IMR-90 (cell line): ENCODE data around the gene NOL6. TPM values are rescaled to one million over a fixed set of nuclear protein-coding genes. Genes with fewer than 3 reads are reported as not detected.

ENCODE experiments used
- ATAC-seq: fragments of 200-7000 bp; cut with Tn5 transposase; 2 replicates; pipeline ENCODE4 v1.9.1; 2020; ENCODE audit warnings: low read depth, mild to moderate bottlenecking, moderate library complexity
- BruUV-seq: library from RNA; stranded (reverse); fragments of 400-500 nt; replicated peaks from 2 replicates; lab custom pipeline; 2021; lab: Mats Ljungman, UMichigan
- CTCF ChIA-PET: fragments of 300-600 bp; formaldehyde crosslinking; extraction: SDS; loops from one replicate; lab custom pipeline; 2021; ENCODE audit warnings: antibody characterized with exemption; lab: Yijun Ruan, JAX
- POLR2A ChIA-PET: fragments of 300-600 bp; sonication (Branson Sonifier 250); formaldehyde crosslinking; loops from one replicate; lab custom pipeline; 2022; ENCODE audit warnings: antibody characterized with exemption; ENCODE audit not compliant: unreplicated experiment; lab: Charles Lee
- DNase-seq: peaks from one replicate; pipeline ENCODE4 v3.0.0; 2013
- H2AFZ ChIP-seq: replicated peaks from 2 replicates; pipeline ENCODE3; 2013; ENCODE audit warnings: low read length, mild to moderate bottlenecking; ENCODE audit not compliant: poor library complexity
- H2AK5ac ChIP-seq: 2 replicates; pipeline ENCODE4 v1.6.1; 2013; ENCODE audit warnings: low read depth, low read length, inconsistent platforms
- H2AK9ac ChIP-seq: replicated peaks from 2 replicates; pipeline ENCODE3; 2013; ENCODE audit warnings: mild to moderate bottlenecking, low read depth, low read length, moderate library complexity; ENCODE audit not compliant: poor library complexity
- H2BK120ac ChIP-seq: 2 replicates; pipeline ENCODE4 v1.6.1; 2013; ENCODE audit warnings: low read depth, low read length, inconsistent platforms
- H2BK15ac ChIP-seq: 3 replicates; pipeline ENCODE4 v1.6.1; 2013; ENCODE audit warnings: low read depth, low read length, inconsistent platforms
- H2BK20ac ChIP-seq: 2 replicates; pipeline ENCODE4 v1.6.1; 2013; ENCODE audit warnings: low read depth, mild to moderate bottlenecking, inconsistent platforms, low read length, moderate library complexity
- H2BK5ac ChIP-seq: 2 replicates; pipeline ENCODE4 v1.6.1; 2013; ENCODE audit warnings: mild to moderate bottlenecking, low read depth, low read length, inconsistent platforms; ENCODE audit not compliant: poor library complexity, severe bottlenecking
- H3K14ac ChIP-seq: replicated peaks from 2 replicates; pipeline ENCODE4 v1.6.1; 2013; ENCODE audit warnings: low read depth, low read length, inconsistent platforms
- H3K18ac ChIP-seq: 2 replicates; pipeline ENCODE4 v1.6.1; 2013; ENCODE audit warnings: low read depth, low read length, control low read depth
- H3K23ac ChIP-seq: 2 replicates; pipeline ENCODE4 v1.6.1; 2013; ENCODE audit warnings: low read depth, low read length, inconsistent platforms
- H3K27ac ChIP-seq: 2 replicates; pipeline ENCODE4 v1.5.1; 2013; ENCODE audit warnings: mild to moderate bottlenecking, control low read depth, low read length; ENCODE audit not compliant: insufficient read depth
- H3K27me3 ChIP-seq: 2 replicates; pipeline ENCODE4 v1.6.1; 2013; ENCODE audit warnings: low read length; ENCODE audit not compliant: control insufficient read depth, insufficient read depth
- H3K36me3 ChIP-seq: 2 replicates; pipeline ENCODE4 v1.6.1; 2013; ENCODE audit warnings: low read length, mixed read lengths; ENCODE audit not compliant: control insufficient read depth, insufficient read depth
- H3K4ac ChIP-seq: 2 replicates; pipeline ENCODE4 v1.6.1; 2013; ENCODE audit warnings: low read depth, low read length, inconsistent platforms
- H3K4me1 ChIP-seq: 2 replicates; pipeline ENCODE4 v1.6.1; 2013; ENCODE audit warnings: low read length, mixed read lengths; ENCODE audit not compliant: control insufficient read depth, insufficient read depth
- H3K4me2 ChIP-seq: 2 replicates; pipeline ENCODE4 v1.6.1; 2013; ENCODE audit warnings: low read depth, mild to moderate bottlenecking, control low read depth, low read length, moderate library complexity
- H3K4me3 ChIP-seq: 2 replicates; pipeline ENCODE4 v1.5.1; 2013; ENCODE audit warnings: low read depth, mild to moderate bottlenecking, control low read depth, low read length, moderate library complexity; ENCODE audit not compliant: insufficient read depth
- H3K56ac ChIP-seq: 2 replicates; pipeline ENCODE4 v1.6.1; 2013; ENCODE audit warnings: low read length, inconsistent platforms; ENCODE audit not compliant: insufficient read depth; ENCODE audit errors: extremely low read depth
- H3K79me1 ChIP-seq, 2 experiments: 2 replicates each; pipeline ENCODE4 v1.6.1; 2013; ENCODE audit warnings: low read length in 2 of 2, inconsistent platforms in 1 of 2, low read depth in 1 of 2
- H3K9ac ChIP-seq: 2 replicates; pipeline ENCODE4 v1.6.1; 2013; ENCODE audit warnings: low read depth, low read length, control low read depth
- H3K9me1 ChIP-seq: 2 replicates; pipeline ENCODE4 v1.6.1; 2013; ENCODE audit warnings: low read length, inconsistent platforms; ENCODE audit not compliant: insufficient read depth
- H3K9me3 ChIP-seq: 2 replicates; pipeline ENCODE4 v1.6.1; 2013; ENCODE audit warnings: low read length; ENCODE audit not compliant: control insufficient read depth, insufficient read depth
- H4K20me1 ChIP-seq: 2 replicates; pipeline ENCODE4 v1.6.1; 2013; ENCODE audit warnings: low read length, inconsistent platforms; ENCODE audit not compliant: insufficient read depth
- H4K5ac ChIP-seq: 2 replicates; pipeline ENCODE4 v1.6.1; 2013; ENCODE audit warnings: mild to moderate bottlenecking, low read depth, low read length, control low read depth
- H4K8ac ChIP-seq, 2 experiments: 2 replicates each; pipeline ENCODE4 v1.6.1; 2013; ENCODE audit warnings: low read depth in 2 of 2, low read length in 2 of 2, control low read depth in 1 of 2, inconsistent platforms in 1 of 2
- H4K91ac ChIP-seq: 2 replicates; pipeline ENCODE4 v1.6.1; 2013; ENCODE audit warnings: low read depth, low read length, inconsistent platforms; ENCODE audit not compliant: insufficient read depth
- BHLHE40 ChIP-seq: fragments of 150-350 bp; IDR thresholded peaks from 2 replicates; pipeline ENCODE4 v1.6.1; 2016; ENCODE audit warnings: mild to moderate bottlenecking, low read depth, low read length
- CTCF ChIP-seq: conservative IDR thresholded peaks from 2 replicates; pipeline ENCODE4 v1.5.1; 2012; ENCODE audit warnings: mild to moderate bottlenecking, low read depth, low read length, improper control_type of control experiment
- MAZ ChIP-seq: IDR thresholded peaks from 2 replicates; pipeline ENCODE4 v1.6.1; 2012; ENCODE audit warnings: low read depth, mild to moderate bottlenecking, low read length, improper control_type of control experiment, moderate library complexity, borderline replicate concordance
- RAD21 ChIP-seq: IDR thresholded peaks from 2 replicates; pipeline ENCODE4 v1.6.1; 2012; ENCODE audit warnings: low read length, improper control_type of control experiment
- SMC3 ChIP-seq: fragments of 150-350 bp; IDR thresholded peaks from 2 replicates; pipeline ENCODE4 v1.6.1; 2016; ENCODE audit warnings: low read depth, mild to moderate bottlenecking, antibody characterized with exemption, low read length, moderate library complexity
- USF2 ChIP-seq: fragments of 150-350 bp; IDR thresholded peaks from 2 replicates; pipeline ENCODE4 v1.6.1; 2017; ENCODE audit warnings: mild to moderate bottlenecking, antibody characterized with exemption, low read length, low read depth
- WGBS, 2 experiments: methylation state at CpG; one replicate each; pipeline versions ENCODE4 v1.1.5 to v1.1.7; 2013; ENCODE audit warnings: missing lambda C conversion rate in 2 of 2; ENCODE audit not compliant: insufficient read length in 1 of 2; ENCODE audit errors: extremely low coverage in 2 of 2; 5-methylcytosine and 5-hydroxymethylcytosine counted together
- dilution Hi-C: fragments of 300-500 bp; cut with HindIII; formaldehyde crosslinking; loops from one replicate; pipeline ENCODE4 v1.14.3; 2018; ENCODE audit warnings: low sequenced_read_pairs; ENCODE audit not compliant: unreplicated experiment
- in situ Hi-C: fragments of 300-500 bp; cut with MboI; formaldehyde crosslinking; loops from 3 replicates; pipeline ENCODE4 v1.14.3; 2019; ENCODE audit warnings: low sequenced_read_pairs, inconsistent platforms, mixed read lengths
- intact Hi-C: fragments of 100-400 bp; cut with micrococcal nuclease; formaldehyde crosslinking; loops from 2 replicates; pipeline ENCODE4 v1.10.0; 2022
- polyA plus RNA-seq, 3 experiments: library from polyadenylated mRNA; depleted of rRNA; stranded (reverse); fragments of >200 nt; gene quantifications; 2 replicates each; pipeline ENCODE4 v1.2.3, GENCODE V29; 2012; ENCODE audit warnings: low replicate concordance in 1 of 3
- total RNA-seq: library from RNA; depleted of rRNA; stranded (reverse); fragments of >200 nt; gene quantifications from 2 replicates; pipeline ENCODE4 v1.2.3, GENCODE V29; 2012

The NOL6 gene
- total and polyA plus RNA-seq, 2 of the 4 experiments (the other 2 are of a cell fraction), result 47.3 to 71.7 TPM

DNA sequence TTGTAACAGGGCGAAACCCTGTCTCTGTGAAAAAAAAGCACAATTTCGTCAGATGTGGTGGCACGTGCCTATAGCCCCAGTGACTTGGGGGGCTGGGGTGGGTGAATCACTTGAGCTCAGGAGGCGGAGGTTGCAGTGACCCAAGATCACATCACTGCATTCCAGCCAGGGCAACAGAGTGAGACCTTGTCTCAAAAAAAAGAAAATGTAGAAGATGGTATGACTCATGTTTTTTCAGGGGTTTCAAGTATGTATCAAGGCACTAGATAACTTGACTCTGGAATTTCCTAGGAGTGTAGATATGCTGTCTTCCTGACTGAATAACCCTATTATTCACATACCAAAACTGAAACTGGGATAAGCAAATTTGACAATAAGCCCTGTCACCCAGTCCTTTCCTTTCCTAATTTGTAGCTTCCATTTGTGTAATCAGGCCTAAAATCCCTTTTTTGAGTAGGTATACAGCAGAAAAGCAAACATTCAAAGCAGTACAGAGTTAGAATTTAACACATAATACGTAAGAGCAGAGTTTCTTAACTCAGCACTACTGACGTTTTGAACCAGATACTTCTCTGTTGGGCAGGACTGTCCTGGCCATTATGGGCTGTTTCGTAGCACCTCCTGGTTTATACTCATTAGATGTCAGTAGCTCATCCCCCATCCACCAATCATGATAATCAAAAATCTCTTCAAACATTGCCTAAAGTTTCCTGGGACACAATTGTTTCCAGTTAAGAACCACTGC, 33.1 kb upstream of the NOL6 start (continued):
- peak; percentile 80 for TF ChIP-seq USF2
- TF ChIP-seq BHLHE40, result peak; percentile 99

- Histone ChIP-seq H3K79me1 (no peaks in the 10 kb centered on the region), H3K9me1 (0 out of 2 replicates have a peak, but pooled peaks cover 3% of the 10 kb centered on the region), H3K18ac (no peak overlapping the region), H3K14ac (no peak overlapping the region), H2AK9ac (no peak overlapping the region), H3K56ac (no peak overlapping the region), H2BK20ac (no peak overlapping the region), H3K9me3 (no peaks in the 10 kb centered on the region), H2AK5ac (no peak overlapping the region), H3K4ac (no peak overlapping the region), H4K5ac (peak overlapping the region; percentile 17; the same call in 1 of the 2 replicates), H2BK15ac (no peak overlapping the region), H3K23ac (no peak overlapping the region), H4K91ac (no peak overlapping the region), H2AFZ (no peak overlapping the region), H3K4me3 (no peak overlapping the region), H3K27ac (no peak overlapping the region), H3K36me3 (no peaks in the 10 kb centered on the region), H4K8ac (no peak overlapping the region), H2BK5ac (no peak overlapping the region), H3K9ac (no peak overlapping the region), H4K20me1 (no peaks in the 10 kb centered on the region), H3K4me1 (no peaks in the 10 kb centered on the region), H3K4me2 (no peak overlapping the region), H2BK120ac (no peak overlapping the region), H3K27me3 (no peaks in the 10 kb centered on the region)
- in situ Hi-C loops, result no loop called here
- TF ChIP-seq RAD21 (0 out of 2 replicates have a peak, but pooled peaks have one; percentile 5), SMC3 (peak; percentile 19; the same call in 1 of the 2 replicates), CTCF (peak; percentile 36), MAZ (no peak)
- intact Hi-C loops, result no loop called here
- ATAC-seq (peak; percentile 67; the same call in 1 of the 2 replicates), DNase-seq (peak; percentile 20)
- CTCF ChIA-PET, result interaction anchor here (1.0 kb wide), 1 partner anchor 25 kb away, joined by 4 read pairs; the partner anchor contains the start of gene ANKRD18B
- no CpG with 5 or more reads among the region's 1 CpG for WGBS, 2 experiments
- dilution Hi-C loops, result no loop called here
- POLR2A ChIA-PET, result no interaction called here
- BruUV-seq, result no TSS peak
These were observed 24.7 kb upstream of the NOL6 start for GRCh38 chr9:33498387-33498786.
